ENCODE measurements around the gene PLXNA3.

DNA sequence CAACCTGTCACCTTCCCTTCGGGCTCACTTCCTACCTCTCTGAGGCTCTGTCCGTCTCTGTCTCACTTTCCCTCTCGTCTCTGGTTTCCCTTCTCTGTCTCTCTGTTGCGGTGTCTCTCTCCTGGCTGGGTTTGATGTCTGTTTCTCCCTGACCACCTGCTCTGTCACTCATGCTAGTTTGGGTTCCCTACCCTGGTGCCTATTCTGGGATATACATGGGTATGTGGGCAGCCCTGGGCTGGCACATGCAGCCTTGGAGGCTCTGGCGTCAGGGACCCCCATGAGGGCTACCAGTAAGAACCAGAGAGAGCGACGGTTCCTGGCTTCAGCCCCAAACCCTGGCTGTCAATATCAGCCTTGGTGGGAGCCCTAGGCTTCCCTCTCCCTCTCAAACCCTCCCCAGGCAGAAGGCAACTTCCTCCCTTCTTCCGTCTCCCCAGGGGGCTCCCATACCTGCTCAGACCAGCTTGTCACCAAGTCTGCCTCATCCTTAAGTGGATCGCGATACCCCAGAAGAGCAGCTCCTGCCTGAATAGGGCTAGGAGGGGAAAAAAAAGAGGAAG, 49.3 kb upstream of the PLXNA3 start:
- TF ChIP-seq, protein P1, sequence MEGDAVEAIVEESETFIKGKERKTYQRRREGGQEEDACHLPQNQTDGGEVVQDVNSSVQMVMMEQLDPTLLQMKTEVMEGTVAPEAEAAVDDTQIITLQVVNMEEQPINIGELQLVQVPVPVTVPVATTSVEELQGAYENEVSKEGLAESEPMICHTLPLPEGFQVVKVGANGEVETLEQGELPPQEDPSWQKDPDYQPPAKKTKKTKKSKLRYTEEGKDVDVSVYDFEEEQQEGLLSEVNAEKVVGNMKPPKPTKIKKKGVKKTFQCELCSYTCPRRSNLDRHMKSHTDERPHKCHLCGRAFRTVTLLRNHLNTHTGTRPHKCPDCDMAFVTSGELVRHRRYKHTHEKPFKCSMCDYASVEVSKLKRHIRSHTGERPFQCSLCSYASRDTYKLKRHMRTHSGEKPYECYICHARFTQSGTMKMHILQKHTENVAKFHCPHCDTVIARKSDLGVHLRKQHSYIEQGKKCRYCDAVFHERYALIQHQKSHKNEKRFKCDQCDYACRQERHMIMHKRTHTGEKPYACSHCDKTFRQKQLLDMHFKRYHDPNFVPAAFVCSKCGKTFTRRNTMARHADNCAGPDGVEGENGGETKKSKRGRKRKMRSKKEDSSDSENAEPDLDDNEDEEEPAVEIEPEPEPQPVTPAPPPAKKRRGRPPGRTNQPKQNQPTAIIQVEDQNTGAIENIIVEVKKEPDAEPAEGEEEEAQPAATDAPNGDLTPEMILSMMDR (IDR thresholded peaks at IDR 0.05) = no peak
- TF ChIP-seq POLR2A (IDR thresholded peaks at IDR 0.05) = no peak
